Raji (cell line): ENCODE results near the gene CCDC124.

Experiments
- POLR2A ChIP-seq: IDR thresholded peaks from 2 replicates; pipeline ENCODE4 v1.6.1; 2011; ENCODE audit warnings: low read depth, low read length, control low read depth; ENCODE audit not compliant: insufficient read depth

Gene CCDC124

DNA sequence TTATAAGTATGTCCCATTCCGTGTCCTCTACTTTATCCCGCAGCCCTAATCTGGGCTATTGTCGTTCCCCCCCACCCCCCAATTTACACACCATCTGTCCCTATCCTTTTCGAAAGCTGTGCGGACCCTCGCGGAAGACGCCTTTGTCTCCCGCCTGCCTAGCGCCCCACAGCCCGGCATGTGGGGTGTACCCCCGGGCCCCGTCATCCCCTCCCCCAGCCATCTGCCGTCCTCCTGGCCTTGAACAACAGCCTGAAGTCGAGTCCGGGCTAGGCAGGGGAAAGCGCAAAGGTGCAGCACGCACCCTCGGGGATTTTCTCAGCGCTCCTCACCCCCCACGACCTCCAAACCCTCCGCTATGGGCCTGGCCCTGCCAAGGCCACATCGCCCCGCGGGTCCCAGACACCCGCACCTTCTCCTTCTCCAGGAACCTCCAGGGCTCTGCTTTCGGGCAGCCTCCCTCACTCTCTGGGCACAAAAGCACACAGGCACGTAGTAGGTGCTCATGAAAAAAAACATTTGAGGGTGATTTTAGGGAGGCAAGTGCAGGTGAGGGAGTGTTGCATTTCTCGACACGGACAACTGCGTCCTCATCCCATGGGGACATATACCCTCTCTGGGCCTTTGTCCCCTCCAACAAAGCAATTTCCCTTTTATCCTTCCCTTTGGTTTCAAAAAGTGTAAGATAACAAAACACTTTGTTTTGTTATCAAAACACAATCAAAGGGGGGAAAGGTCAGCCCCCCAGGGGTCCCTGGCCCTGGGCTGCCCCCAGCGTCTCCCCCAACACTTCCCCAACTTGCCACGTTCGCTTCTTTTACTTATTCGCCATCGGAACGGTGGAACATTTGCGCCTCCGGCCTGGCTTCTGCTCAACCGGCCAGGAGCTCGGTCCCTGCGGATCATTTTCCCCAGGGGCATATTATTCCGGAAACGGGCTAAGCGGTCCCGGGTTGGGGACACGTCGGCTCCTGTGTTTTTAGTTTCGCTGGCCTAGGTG, 16.4 kb downstream of the CCDC124 start:
- no peak for TF ChIP-seq POLR2A

DNA sequence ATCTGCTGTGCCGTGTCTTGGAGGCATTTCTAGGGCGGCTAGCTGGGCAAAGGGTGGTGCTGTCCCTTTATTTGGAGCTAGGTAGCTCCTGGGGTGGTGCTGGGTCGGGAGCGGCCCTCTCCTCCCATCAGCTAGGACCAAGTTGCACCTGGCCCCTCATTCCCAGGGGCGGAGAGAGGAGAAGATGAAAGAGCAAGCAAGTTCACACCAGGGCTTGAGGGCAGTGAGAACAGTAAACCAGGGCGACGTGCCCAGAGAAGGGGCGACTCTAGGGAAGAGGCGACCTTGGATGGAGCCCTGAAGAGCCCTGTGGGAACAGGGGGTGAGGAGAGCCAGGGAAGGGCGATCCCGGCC, 17.1 kb downstream of the CCDC124 start:
- no peak for TF ChIP-seq POLR2A

DNA sequence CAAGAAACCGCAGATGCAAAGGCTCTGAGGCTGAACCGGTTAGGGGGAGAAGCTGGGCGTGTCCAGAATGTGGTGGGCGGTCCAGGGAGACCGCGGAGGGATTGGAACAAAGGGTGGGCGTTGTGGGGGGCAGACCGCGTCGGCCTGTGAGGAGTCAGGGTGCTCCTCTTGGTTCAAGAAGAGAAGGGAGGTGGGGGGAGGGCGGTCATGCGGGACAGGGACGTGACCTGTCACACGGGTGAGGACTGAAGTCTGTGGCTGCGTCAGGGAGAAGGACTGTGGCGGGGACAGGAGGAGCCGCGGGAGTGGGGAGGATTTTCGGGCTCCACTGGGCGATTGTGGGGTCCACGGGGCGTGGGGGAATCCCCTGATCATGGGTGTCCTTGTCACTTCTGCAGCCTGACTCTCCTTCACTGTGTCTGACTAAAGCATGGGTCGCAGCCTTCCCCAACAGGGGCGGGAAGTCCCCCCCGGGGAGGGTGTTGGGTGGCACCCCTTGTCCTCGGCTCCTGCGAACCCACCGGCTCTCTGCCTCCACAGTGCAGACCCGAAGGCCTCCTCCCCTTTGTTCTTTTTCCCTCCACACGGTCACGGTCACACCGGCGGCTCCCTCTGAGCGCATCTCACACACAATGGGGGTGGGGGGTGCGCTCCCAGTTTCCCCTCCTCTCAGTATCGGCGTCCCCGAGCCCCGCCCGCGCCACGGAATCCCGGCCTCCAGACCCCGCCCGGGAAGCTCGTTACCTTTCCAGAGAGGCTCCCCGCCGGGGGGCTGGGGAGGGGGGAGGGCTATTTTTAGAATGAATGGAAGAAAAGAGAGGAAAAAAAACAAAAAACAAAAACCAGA, 17.7 kb downstream of the CCDC124 start:
- no peak for TF ChIP-seq POLR2A

DNA sequence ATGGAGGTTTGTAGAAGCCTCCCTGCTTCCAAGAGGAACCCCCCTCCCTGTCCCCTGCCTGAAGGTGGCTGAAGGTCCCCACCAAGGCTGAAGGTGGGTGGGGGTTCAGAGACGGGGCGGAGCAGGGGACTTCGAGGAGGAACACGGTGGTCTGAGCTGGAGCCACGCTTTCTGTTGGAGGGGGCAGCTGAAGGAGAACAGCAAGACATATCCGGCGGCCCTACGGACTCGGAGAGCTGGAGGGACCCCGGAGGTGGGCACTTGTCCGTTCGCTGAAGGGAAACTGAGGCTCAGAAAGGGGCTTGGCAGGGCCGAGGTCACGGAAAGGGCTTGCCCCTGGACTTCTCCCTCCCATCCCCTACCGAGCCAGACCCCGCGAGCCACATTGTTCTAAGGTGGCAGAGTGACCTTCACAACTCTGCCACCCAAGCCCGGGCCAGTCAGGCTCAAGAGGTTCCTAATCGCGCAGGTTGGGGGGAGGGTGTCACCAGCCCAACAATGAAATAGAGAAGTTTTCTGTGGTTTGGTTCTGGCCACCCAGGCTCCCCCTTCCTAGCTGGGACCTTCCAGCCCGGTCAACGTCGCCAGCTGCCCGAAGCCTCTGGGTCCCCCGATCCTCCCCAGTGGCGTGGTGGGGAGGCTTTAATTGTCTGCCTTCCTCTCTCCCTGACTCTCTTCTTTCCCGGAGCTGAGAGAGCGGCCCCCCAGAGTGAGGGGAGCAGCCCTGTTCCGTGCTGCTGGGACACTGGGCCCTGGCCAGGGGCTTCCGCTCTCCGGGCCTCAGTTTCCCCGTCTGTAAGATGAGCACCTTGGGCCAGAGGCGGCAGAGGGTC, 18.6 kb downstream of the CCDC124 start:
- no peak for TF ChIP-seq POLR2A

DNA sequence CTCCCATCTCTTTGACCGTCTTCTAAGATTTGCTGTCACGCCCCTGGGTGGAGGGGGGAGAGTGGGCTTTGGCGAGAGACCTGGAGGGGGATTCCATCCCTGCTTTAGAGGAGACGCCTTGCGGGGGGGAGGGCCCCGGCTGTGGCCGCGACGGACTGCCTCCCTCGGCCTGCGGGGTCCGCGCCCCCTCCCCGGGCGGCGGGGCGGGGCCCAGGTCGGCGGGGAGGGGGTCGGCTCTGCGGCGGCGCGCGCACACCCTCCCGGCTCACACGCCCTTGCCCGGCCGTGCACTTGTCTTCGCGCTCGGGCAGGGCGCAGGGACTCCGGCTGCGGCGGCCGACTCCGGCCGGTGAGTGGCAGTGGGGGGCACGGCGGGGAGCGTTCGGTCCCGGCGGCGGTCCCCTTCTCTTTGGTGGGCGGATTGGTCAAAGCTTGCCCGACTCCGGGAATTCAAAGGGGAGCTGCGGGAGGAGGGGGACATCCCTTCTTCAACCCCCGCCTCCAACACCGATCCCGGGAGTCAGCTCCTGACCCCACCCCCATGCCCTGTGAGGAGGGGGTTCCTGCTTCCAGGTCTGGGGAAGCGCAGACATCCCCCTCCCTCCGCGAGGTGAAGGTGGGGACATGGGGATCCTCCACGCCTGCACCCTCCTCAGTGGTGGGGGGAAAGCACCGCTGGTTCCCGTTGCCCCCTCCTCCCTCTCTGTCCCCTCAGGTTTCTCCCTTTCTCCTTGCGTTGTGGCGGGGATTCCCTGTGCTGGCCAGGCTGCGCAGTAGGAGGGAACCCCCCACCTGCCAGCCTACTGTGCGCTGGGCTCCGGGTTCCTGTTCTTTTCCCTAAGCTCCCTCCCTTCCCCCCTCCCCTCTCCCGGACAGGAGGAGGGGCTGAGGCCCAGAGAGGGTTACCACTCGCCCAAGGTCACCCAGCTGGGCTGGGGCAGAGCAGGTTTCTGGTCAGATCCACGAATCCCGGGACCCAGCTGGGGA, 19.5 kb downstream of the CCDC124 start:
- TF ChIP-seq POLR2A = no peak

DNA sequence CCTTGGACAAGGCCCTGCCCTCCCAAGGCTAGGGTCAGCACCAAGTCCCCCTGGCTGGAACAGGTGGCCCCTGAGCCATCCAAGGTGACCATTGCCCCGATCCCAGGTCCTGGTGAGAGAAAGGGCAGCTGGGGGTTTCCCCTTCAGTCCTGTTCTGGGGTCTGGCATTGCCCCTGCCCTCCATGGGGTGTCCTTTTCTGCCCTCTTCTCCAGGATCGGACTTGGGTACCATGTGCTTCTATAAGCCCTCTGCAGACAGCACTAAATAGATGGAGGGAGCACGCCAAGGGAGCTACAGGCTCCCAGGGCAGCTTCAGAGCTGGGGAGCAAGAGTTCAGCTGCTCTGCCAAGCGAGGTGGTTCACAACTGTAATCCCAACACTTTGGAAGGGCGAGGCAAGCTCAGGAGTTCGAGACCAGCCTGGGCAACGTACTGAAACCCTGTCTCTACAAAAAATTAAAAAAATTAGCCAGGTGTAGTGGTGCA, 20.5 kb downstream of the CCDC124 start:
- no peak for TF ChIP-seq POLR2A

DNA sequence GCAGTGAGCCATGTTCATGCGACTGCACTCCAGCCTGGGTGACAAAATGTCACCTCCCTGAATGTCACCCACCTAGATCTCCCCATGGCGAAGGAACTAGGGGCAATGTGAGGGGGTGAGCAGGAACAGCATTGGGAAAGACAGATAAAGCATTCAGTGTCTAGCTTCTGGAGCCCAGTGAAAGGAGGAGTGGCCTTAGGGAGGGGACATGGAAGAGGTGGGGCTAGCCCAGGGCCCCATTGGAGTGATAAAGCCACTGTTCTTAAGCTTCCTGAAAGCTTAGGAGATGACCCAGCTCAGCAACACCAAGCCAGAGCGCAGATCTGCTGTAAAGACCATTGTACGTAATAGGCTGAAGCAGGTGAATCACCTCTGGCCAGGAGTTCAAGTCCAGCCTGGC, 21.1 kb downstream of the CCDC124 start:
- TF ChIP-seq POLR2A = no peak

DNA sequence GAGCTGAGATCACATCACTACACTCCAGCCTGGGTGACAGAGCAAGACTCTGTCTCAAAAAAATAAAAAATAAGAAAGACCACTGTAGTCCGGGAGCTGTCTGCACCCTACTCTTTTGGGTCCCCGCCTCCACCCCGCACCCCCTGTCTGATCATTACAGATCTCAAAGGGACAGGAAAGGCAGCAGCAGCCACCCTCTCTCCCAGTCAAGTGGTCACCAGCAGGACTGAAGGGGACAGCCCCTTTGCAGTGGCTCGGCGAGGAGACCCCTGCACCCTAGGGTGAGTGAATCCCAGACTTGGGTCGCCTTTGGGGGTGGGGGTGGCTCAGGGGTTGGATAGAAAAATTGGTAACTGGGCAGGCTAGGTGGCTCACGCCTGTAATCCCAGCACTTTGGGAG, 21.6 kb downstream of the CCDC124 start:
- no peak for TF ChIP-seq POLR2A

DNA sequence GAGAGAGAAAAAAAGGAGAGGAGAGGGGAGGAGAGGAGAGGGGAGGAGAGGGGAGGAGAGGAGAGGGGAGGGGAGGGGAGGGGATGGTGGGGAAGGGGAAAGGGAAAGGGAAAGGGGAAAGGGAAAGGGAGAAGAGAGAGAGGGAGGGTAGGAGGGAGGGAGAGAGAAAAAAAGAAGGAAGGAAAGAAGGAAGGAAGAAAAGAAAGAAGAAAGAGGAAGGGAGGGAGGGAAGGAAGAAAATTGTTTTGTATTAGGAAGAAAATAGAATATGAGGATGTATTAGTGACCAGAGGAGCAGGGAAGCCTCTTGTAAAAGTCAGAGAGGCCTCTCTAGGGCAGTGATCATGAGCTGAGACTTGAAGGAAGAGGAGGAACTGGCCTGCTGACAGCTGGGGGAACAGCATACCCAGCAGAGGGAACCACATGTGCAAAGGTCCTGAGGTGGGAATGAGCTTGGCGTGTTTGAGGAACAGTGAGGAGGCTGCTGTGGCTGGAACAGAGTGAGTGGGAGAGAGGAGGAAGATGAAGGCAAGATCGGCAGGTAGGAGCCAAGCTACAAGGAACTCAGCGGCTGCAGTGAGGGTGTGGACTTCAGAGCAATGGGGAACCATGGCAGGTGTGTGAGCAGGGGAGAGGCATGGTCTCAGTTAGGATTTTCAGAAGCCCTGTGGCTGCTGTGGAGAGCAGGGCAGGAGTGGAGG, 24.5 kb downstream of the CCDC124 start:
- TF ChIP-seq POLR2A = no peak

DNA sequence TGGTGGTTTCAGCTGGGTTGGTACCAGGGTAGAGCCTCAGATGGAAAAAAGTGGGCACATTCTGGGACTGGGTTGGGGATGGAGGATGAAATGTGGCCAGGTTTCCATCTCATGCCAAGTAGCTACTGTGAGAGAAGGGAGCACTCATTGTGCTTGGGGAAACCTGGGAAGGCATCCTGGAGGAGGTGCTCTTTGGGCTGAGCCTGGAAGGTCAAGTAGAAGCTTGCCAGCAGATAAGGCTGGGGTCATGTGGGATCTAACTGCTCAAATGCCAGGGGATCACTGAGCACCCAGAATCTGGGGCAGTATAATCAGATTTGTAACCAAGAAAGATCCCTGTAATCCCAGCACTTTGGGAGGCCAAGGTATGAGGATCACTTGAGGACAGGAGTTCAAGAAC, 25.1 kb downstream of the CCDC124 start:
- TF ChIP-seq POLR2A = no peak

DNA sequence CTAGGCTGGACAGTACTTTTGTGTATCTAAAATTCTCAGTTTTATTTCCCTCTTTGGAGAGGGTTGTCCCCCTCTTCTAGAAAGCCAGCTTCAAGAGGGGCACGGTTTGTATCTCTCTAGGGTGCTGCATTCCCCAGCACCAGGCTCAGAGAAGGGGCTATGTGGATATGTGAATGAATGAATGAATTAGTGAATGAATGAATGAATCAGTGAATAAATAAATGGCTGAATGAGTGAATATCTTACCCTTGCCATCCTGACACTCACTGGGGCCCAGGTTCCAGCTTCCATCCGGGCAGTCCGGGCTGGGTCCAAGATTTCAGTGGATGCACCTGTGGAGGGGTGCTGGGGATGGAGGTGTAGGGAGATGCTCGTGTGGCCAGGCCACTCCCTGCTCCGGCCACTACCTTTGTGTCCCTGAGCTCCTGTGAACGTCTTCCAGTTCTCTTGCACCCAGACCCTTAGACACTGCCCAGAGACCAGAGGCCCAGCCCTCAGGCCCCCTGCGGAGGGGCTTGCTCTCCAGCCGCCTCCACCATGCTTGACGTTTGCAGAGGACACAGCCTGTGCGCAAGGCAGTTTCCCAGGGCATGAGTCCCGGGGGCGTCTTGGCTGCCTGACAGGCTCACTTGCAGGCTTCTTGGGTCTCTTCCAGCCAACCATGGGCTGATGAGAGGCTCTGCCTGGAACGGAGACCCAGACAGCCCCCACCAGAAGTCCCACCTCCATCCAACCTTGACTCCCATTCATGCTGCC, 31.3 kb downstream of the CCDC124 start:
- TF ChIP-seq POLR2A = no peak

DNA sequence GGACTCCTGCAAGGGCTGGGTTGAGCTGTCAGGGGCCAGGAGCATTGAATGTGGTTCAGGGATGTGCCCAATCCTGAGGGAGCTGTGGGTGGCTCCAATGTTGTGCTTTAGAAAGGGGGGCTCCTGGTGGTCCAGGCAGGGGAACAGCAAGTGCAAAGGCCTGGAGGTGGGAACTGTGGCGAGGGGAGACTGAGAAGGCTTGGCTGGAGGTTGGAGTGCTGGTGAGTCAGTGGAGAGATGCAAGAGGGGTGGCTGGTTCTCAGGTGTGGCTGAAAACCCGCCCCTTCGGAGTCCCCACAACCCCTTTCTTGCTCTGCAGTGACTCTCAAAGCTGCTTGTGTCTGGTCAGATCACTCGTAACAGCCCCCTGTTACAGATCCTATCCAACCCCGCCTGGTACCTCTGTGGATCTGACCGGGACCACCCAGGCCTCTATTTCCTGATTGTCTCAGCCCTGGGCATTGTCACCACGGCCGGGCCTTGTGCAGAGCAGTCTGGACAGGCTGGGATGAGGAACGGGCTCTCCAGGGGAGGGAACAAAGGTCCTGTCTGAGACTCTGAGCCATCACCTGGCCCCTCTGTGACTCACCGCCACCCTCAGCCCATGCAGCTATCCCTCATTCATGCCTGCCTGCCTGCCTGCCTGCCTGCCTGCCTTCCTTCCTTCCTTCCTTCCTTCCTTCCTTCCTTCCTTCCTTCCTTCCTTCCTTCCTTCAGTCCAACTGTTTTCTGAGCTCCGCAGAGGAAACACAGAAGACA, 32.7 kb downstream of the CCDC124 start:
- TF ChIP-seq POLR2A = no peak
